DOHH2 (cell line): ENCODE results near the gene KIF16B.

Experiments used
- CTCF ChIP-seq: fragments of 200-600 bp; sonication (generic); IDR thresholded peaks from one replicate; pipeline ENCODE4 v1.5.1; 2014; ENCODE audit warnings: antibody characterized with exemption, mild to moderate bottlenecking, low read depth, low read length; ENCODE audit not compliant: poor library complexity, severe bottlenecking
- EZH2phosphoT487 ChIP-seq: fragments of 200-600 bp; sonication (generic); IDR thresholded peaks from 2 replicates; pipeline ENCODE4 v1.6.1; 2017; ENCODE audit warnings: borderline replicate concordance, mild to moderate bottlenecking, antibody characterized with exemption, low read length, moderate library complexity, mixed read lengths

GRCh38 chr20:16366529-16366928 is 206.7 kb downstream of the KIF16B start:
- TF ChIP-seq CTCF (no peak), EZH2phosphoT487 (no peak)
